ENCODE data around the gene EIF3K.
A peak's percentile ranks its signal among the peaks of the same experiment; 100 is the strongest.

DNA sequence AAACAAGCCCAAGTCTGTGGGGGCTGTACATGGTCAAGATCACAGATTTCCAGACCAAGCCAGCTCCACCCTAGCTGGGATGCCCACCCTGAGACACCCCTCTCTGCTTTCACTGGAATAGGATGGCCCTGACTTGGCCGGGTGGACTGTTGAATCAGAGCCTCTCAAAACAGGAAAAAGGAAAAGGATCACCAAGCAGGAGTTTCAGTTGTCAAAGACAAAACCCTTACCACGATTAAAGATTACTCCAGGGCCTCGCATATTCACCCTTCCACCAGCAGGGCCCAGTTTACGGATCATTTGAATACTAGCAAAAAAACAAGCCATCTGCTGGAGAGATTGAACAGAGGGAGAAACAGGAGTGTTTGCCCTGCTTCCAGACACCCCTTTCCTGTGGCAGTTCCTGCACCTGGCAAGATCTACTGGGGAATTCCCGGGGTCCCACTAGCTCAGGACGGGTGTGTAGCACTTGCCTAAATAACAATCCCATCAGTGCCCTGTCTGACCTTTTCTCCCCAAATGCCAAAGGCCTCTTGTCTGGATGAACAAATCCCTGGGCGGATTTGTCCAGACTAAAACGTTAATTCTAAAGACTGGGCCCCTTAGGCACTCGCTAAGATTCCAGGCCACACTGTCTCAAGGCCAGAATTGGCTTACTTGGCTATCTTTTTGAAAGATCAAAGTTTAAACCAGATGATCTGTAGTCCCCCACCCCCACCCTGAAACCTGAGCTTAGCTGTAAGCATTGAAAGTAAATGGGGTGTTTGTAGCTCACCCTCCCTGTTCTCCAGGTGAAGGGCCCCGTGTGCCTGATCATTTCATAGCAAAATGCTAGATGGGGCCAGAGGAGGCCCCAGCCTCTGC, 66.9 kb downstream of the EIF3K start:
- TF ChIP-seq TAF1 (IDR thresholded peaks at IDR 0.05; ENCODE audit: low read depth, low read length) (no peak), TAF7 (optimal IDR thresholded peaks at IDR 0.05; ENCODE audit: borderline replicate concordance, low read depth, low read length) (peak; percentile 5), POLR2A (IDR thresholded peaks at IDR 0.05; ENCODE audit: control extremely low read depth in 1 of 2, low read depth in 2 of 2, low read length in 2 of 2) (peak in 1 of 2 experiments; percentile 71; a peak in 2 of 3 replicates), KDM5A (IDR thresholded peaks at IDR 0.05; ENCODE audit: low read length) (no peak), EP300 (IDR thresholded peaks at IDR 0.05; ENCODE audit: borderline replicate concordance in 1 of 2, low read depth in 2 of 2, low read length in 2 of 2) (no peak), GABPA (IDR thresholded peaks at IDR 0.05; ENCODE audit: borderline replicate concordance, insufficient read depth, low read length) (no peak), ASH2L (IDR thresholded peaks at IDR 0.05; ENCODE audit: low read length) (no peak), ZNF274 (IDR thresholded peaks at IDR 0.05; ENCODE audit: borderline replicate concordance, extremely low read depth, low read length) (no peak), JUN (IDR thresholded peaks at IDR 0.05; ENCODE audit: low read depth, low read length) (no peak), CBX5 (IDR thresholded peaks at IDR 0.05; ENCODE audit: low read depth, low read length) (no peak), EZH2 (IDR thresholded peaks at IDR 0.05; ENCODE audit: low read depth, low read length, severe bottlenecking) (no peak), HDAC6 (IDR thresholded peaks at IDR 0.05; ENCODE audit: low read depth, low read length) (no peak)
- TF ChIP-seq, protein P1, sequence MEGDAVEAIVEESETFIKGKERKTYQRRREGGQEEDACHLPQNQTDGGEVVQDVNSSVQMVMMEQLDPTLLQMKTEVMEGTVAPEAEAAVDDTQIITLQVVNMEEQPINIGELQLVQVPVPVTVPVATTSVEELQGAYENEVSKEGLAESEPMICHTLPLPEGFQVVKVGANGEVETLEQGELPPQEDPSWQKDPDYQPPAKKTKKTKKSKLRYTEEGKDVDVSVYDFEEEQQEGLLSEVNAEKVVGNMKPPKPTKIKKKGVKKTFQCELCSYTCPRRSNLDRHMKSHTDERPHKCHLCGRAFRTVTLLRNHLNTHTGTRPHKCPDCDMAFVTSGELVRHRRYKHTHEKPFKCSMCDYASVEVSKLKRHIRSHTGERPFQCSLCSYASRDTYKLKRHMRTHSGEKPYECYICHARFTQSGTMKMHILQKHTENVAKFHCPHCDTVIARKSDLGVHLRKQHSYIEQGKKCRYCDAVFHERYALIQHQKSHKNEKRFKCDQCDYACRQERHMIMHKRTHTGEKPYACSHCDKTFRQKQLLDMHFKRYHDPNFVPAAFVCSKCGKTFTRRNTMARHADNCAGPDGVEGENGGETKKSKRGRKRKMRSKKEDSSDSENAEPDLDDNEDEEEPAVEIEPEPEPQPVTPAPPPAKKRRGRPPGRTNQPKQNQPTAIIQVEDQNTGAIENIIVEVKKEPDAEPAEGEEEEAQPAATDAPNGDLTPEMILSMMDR (IDR thresholded peaks at IDR 0.05; ENCODE audit: control extremely low read depth in 1 of 3, insufficient read depth in 1 of 3, low read depth in 1 of 3, low read length in 3 of 3), result peak in 2 of 3 experiments; percentile 46 to 70; a peak in 3 of 4 replicates

Measured in H1 (cell line).